ENCODE measurements around the gene NIPA2. TPM values are rescaled to one million over a fixed set of nuclear protein-coding genes. Genes with fewer than 3 reads are reported as not detected.

NIPA2 gene
- total and polyA plus RNA-seq, 2 of the 8 experiments (the other 6 are each of a cell fraction or from before 2014, with no cell fraction given): 38.5 to 81.7 TPM

DNA sequence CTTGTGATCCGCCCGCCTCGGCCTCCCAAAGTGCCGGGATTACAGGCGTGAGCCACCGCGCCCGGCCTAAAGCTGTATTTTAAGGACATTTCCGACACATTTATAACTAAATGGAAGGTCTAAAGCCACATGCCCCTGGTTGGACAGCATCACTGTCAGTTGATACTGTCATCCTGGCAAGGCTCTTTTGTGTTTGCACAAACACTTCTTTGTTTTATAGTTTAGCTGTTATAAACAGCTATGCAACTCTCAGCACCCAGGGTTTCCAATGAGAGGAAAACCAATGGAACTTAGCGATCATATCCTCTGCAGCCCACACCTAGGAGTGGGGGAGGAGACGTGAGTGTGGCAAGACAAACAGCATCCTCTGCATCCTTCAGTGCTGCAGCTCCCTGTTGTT lies 32.3 kb upstream of the NIPA2 start (continued):
- no peak for TF ChIP-seq GABPA (IDR thresholded peaks at IDR 0.05; ENCODE audit: borderline replicate concordance, insufficient read depth, low read length)

Measured in H1 (cell line).